PC-9 (cell line): ENCODE data around the gene PRLHR.

Source experiments
- EZH2 ChIP-seq: fragments of 200-600 bp; sonication (generic); IDR thresholded peaks from 2 replicates; pipeline ENCODE4 v1.8.0; 2017; ENCODE audit warnings: antibody characterized with exemption, low read depth
- TF ChIP-seq, protein P1 (sequence below): fragments of 200-600 bp; sonication (generic); conservative IDR thresholded peaks from 2 replicates; pipeline ENCODE4 v1.6.1; 2017; ENCODE audit warnings: mixed run types, antibody characterized with exemption, mild to moderate bottlenecking, moderate library complexity

DNA sequence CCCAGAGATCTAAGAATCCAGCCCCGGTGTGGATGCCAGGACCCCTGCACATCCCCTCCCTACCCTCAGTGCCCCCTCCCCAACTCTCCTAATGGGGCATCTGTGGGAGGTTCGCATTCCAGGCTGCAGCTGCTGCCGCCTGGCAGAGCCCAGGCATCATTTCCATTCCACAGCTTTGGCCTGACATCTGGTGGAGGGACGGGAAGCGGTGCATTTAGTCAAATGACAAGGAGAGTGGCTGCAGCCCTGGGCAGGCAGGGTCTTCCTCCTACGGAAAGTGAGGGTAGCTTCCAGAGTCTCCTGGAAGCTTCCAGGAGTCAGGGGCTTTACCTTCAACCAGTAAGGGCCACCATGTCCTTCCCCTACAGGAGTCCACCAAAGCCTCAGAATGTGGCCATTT is 30.8 kb downstream of the PRLHR start:
- TF ChIP-seq, protein P1, sequence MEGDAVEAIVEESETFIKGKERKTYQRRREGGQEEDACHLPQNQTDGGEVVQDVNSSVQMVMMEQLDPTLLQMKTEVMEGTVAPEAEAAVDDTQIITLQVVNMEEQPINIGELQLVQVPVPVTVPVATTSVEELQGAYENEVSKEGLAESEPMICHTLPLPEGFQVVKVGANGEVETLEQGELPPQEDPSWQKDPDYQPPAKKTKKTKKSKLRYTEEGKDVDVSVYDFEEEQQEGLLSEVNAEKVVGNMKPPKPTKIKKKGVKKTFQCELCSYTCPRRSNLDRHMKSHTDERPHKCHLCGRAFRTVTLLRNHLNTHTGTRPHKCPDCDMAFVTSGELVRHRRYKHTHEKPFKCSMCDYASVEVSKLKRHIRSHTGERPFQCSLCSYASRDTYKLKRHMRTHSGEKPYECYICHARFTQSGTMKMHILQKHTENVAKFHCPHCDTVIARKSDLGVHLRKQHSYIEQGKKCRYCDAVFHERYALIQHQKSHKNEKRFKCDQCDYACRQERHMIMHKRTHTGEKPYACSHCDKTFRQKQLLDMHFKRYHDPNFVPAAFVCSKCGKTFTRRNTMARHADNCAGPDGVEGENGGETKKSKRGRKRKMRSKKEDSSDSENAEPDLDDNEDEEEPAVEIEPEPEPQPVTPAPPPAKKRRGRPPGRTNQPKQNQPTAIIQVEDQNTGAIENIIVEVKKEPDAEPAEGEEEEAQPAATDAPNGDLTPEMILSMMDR = peak; percentile 39
- TF ChIP-seq EZH2 = no peak
